ENCODE results near the gene PNLIPRP1.

The PNLIPRP1 gene

DNA sequence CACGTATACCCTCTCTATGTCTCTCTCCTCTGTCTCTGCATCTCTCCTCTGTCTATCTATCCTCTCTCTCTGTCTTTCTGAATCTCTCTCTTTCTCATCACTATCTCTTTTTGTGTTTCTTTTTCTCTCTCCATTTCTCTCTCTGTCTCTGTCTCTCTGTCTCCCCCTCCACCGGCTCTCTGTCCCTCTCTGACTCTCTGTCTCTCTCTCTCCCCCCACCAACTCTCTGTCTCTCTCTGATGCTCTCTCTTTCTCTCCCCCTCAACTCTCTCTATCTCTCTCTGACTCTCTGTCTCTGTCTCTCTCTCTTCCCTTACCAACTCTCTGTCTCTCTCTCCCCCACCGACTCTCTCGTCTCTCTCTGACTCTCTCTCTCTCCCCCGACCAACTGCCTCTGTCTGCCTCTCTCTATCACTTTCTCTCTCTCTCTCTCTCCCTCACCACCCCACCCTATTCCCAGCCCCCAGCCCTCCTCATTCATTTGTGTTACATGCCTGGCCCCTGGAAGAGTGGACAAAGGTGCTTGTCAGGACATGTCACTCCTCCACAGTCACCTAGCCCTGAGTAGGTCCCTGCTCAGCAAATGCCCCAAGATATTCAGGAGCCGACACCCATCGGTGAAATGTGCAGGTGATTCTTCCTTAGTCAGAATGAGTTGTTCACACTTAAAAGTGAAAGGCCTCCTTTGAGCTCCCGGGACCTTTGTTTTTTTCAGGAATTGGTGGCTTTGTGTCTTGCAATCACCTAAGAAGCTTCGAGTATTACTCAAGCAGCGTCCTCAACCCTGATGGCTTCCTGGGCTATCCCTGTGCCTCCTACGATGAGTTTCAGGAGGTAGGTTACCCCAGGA is 43.6 kb downstream of the PNLIPRP1 start:
- no peak for DNase-seq (ENCODE audit: low read depth)
- TF ChIP-seq, protein P1, sequence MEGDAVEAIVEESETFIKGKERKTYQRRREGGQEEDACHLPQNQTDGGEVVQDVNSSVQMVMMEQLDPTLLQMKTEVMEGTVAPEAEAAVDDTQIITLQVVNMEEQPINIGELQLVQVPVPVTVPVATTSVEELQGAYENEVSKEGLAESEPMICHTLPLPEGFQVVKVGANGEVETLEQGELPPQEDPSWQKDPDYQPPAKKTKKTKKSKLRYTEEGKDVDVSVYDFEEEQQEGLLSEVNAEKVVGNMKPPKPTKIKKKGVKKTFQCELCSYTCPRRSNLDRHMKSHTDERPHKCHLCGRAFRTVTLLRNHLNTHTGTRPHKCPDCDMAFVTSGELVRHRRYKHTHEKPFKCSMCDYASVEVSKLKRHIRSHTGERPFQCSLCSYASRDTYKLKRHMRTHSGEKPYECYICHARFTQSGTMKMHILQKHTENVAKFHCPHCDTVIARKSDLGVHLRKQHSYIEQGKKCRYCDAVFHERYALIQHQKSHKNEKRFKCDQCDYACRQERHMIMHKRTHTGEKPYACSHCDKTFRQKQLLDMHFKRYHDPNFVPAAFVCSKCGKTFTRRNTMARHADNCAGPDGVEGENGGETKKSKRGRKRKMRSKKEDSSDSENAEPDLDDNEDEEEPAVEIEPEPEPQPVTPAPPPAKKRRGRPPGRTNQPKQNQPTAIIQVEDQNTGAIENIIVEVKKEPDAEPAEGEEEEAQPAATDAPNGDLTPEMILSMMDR (IDR thresholded peaks at IDR 0.05; ENCODE audit: low read depth, low read length): no peak
- TF ChIP-seq, protein P2, sequence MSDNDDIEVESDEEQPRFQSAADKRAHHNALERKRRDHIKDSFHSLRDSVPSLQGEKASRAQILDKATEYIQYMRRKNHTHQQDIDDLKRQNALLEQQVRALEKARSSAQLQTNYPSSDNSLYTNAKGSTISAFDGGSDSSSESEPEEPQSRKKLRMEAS (IDR thresholded peaks at IDR 0.05; ENCODE audit: low read depth, low read length): no peak
- no peak for TF ChIP-seq POLR2A (IDR thresholded peaks at IDR 0.05; ENCODE audit: extremely low read depth, insufficient read length)
- no peak for TF ChIP-seq MYC (IDR thresholded peaks at IDR 0.05; ENCODE audit: low read depth, low read length)
- H3K4me3 ChIP-seq (ENCODE audit: low read depth, low read length): no peak overlapping the region

DNA sequence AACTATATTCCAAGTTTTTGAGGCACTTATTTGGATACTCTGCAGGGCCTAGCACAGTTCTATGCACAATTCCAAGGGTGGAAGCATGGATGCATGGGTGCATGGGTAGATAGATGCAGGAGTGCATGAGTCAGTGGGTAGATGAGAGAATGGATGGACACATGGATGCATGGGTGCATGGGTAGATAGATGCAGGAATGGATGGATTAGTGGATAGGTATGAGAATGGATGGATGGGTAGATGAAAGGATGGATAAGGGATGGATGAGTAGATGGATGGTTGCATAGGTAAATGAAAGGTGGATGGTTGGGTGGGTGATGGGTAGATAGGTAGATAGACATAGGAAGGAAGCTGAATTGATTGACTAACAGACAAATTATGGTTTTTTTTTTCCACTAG is 45.6 kb downstream of the PNLIPRP1 start:
- no peak overlapping the region for H3K4me3 ChIP-seq (ENCODE audit: low read depth, low read length)
- no peak for DNase-seq (ENCODE audit: low read depth)
- TF ChIP-seq POLR2A (IDR thresholded peaks at IDR 0.05; ENCODE audit: extremely low read depth, insufficient read length): no peak
- TF ChIP-seq, protein P1 (IDR thresholded peaks at IDR 0.05; ENCODE audit: low read depth, low read length): no peak
- TF ChIP-seq MYC (IDR thresholded peaks at IDR 0.05; ENCODE audit: low read depth, low read length): no peak
- TF ChIP-seq, protein P2 (IDR thresholded peaks at IDR 0.05; ENCODE audit: low read depth, low read length): no peak

DNA sequence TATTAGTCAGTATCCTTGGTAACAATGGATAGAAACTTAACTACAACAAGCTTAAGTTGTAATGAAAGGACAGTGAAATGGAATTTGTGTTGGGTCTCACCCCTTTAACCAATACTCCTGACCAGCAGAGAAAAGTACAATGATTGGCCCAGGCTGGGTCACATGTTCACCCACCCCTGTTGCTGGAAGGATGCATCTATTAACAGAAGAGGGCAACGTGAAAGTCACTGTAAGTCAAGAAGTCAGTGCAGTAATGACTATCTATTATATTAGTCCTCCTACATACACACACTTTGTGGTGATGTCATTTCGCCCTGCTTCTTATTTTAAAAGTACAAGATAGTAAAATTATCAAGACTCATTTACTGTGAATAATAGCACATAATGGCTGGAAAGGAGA is 46.2 kb downstream of the PNLIPRP1 start:
- TF ChIP-seq, protein P2 (IDR thresholded peaks at IDR 0.05; ENCODE audit: low read depth, low read length): no peak
- TF ChIP-seq POLR2A (IDR thresholded peaks at IDR 0.05; ENCODE audit: extremely low read depth, insufficient read length): no peak
- TF ChIP-seq, protein P1 (IDR thresholded peaks at IDR 0.05; ENCODE audit: low read depth, low read length): no peak
- TF ChIP-seq MYC (IDR thresholded peaks at IDR 0.05; ENCODE audit: low read depth, low read length): no peak
- H3K4me3 ChIP-seq (ENCODE audit: low read depth, low read length): no peak overlapping the region
- DNase-seq (ENCODE audit: low read depth): no peak

DNA sequence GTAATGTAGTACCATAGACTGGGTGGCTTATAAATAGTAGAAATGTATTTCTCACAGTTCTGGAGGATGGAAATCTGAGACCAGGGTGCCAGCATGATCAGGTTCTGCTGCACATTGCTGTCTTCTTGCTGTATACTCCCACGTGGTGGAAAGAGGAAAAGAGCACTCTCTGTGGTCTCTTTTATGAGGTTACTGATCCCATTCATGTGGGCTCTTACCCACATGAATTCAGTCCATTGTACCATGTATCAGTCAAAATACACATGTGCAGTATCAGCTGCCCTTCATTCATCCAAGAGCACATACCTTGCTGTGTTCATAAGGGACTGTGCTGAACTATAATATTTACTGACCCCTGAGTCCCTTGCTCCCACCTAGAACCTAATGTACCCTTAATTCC is 47.1 kb downstream of the PNLIPRP1 start:
- no peak for TF ChIP-seq MYC (IDR thresholded peaks at IDR 0.05; ENCODE audit: low read depth, low read length)
- TF ChIP-seq, protein P2 (IDR thresholded peaks at IDR 0.05; ENCODE audit: low read depth, low read length): peak; percentile 32; the same call in 1 of the 2 replicates
- DNase-seq (ENCODE audit: low read depth): no peak
- H3K4me3 ChIP-seq (ENCODE audit: low read depth, low read length): no peak overlapping the region

DNA sequence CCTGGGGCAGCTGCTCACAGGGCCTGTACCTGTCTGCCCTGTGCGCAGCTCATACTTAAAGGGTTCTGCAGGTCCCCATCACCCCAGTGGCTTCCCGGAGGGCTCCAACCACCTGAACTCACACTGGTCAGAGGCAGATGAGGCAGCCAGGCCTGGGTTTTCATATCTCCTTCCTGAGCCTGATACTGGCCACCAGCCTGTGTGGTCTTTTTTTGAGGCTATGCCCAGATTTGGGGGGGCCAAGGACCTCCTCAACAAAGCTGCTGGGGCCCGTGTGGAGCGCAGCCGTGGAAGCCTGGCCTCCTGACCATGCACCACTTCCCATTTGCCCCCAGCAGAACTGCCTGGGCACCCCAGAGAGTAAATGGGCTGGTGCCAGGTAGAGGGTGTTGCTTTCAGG is 55.7 kb downstream of the PNLIPRP1 start:
- no peak for TF ChIP-seq MYC (IDR thresholded peaks at IDR 0.05; ENCODE audit: low read depth, low read length)
- TF ChIP-seq POLR2A (IDR thresholded peaks at IDR 0.05; ENCODE audit: extremely low read depth, insufficient read length): no peak
- TF ChIP-seq, protein P1 (IDR thresholded peaks at IDR 0.05; ENCODE audit: low read depth, low read length): no peak
- TF ChIP-seq, protein P2 (IDR thresholded peaks at IDR 0.05; ENCODE audit: low read depth, low read length): no peak
- no peak overlapping the region for H3K4me3 ChIP-seq (ENCODE audit: low read depth, low read length)
- no peak for DNase-seq (ENCODE audit: low read depth)

DNA sequence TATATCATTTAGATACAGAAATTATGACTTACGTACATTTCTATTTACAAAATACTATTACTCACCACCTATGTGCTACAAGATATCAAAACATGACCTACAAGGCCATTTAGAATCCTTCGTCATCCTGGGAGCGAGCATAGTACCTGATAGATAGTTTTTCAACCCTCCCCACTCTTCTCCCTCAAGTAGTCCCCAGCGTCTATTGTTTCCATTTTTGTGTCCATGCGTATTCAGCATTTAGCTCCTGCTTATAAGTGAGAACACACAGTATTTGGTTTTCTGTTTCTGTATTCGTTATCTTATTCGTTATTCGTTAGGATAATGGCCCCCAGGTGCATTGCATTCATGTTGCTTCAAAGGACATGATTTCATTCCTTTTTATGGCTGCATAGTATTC is 58.1 kb downstream of the PNLIPRP1 start:
- H3K4me3 ChIP-seq (ENCODE audit: low read depth, low read length): no peak overlapping the region
- DNase-seq (ENCODE audit: low read depth): no peak
- TF ChIP-seq MYC (IDR thresholded peaks at IDR 0.05; ENCODE audit: low read depth, low read length) (no peak), POLR2A (IDR thresholded peaks at IDR 0.05; ENCODE audit: extremely low read depth, insufficient read length) (no peak)
- TF ChIP-seq, protein P2 (IDR thresholded peaks at IDR 0.05; ENCODE audit: low read depth, low read length): no peak
- TF ChIP-seq, protein P1 (IDR thresholded peaks at IDR 0.05; ENCODE audit: low read depth, low read length): no peak

Data from NB4 (cell line).